Erythroblast (primary cell): Measurements from ENCODE around the gene SLC26A1.

ENCODE experiments used
- DNase-seq, 2 experiments: peaks; one replicate each; lab custom pipeline; 2025; lab: John Stamatoyannopoulos, UW
- GATA1 ChIP-seq: IDR thresholded peaks from 2 replicates; pipeline ENCODE4 v1.6.1; 2011; ENCODE audit warnings: low read depth, mild to moderate bottlenecking, control low read depth, low read length, moderate library complexity
- POLR2A ChIP-seq: IDR thresholded peaks from 2 replicates; pipeline ENCODE4 v1.6.1; 2011; ENCODE audit warnings: mild to moderate bottlenecking, low read length

Gene SLC26A1

GRCh38 chr4:954211-955020 is 38.8 kb downstream of the SLC26A1 start:
- TF ChIP-seq GATA1 (no peak), POLR2A (no peak)
- DNase-seq, result no peak

DNA sequence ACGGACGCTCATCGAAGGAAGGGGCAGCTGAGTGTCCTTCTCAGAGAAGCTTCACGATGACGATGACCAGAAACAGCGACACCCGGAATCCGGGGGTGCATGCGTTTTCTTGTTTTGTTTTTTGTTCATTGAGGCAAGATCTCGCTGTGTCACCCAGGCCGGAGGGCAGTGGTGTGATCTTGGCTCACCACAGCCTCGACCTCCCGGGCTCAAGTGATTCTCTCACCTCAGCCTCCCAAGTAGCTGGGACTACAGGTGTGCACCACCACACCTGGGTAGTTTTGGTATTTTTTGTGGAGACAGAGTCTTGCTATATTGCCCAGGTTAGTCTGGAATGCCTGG is 39.7 kb downstream of the SLC26A1 start:
- no peak for TF ChIP-seq POLR2A
- no peak for TF ChIP-seq GATA1
- DNase-seq, result no peak

- DNase-seq, result no peak
- TF ChIP-seq POLR2A (no peak), GATA1 (no peak)
Observed at GRCh38 chr4:952881-953573, 40.2 kb downstream of the SLC26A1 start.

DNA sequence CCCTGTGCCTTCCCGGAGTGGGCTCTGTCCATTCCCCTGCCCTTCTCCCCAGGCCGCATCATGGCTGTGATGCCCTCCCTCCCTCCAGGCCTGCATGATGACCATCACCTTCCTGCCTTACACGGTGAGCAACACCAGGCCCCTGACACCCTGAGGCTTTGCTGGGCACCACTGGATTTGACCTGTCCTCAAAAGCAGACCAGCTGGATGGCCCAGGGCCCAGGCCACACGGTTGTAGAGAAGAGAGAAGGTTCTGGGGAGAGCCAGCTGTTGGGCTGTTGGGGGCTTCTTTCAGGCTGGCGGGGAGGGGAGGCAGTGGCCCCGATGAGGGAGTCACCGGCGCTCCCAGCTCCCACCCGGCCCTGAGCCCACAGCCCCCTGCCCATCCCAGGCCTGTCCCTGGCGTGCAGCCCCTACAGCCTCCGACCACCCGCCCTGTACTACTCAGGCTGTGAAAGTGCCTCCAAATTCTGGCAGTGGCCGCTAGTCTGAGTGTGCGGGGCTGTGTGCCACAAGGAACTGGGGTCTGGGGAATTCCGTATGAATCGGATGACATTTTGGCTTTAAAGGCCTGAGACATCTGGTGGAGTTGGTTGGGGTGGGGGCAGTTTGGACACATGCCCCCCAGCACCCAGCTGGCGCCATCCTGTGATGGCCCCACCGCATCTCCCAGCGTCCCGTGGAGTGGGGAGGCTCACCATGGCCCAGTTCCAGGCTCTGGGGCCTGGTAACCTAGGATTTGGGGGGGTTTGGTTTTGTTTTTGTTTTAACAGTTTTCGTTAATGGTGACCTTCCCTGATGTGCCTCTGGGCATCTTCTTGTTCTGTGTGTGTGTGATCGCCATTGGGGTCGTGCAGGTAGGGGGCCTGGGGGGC is 41.4 kb downstream of the SLC26A1 start:
- TF ChIP-seq GATA1 (no peak), POLR2A (no peak)
- DNase-seq, result no peak

- DNase-seq, result no peak
- TF ChIP-seq GATA1, result no peak
- TF ChIP-seq POLR2A, result no peak
Observed at GRCh38 chr4:951186-951585, 42.0 kb downstream of the SLC26A1 start.

DNA sequence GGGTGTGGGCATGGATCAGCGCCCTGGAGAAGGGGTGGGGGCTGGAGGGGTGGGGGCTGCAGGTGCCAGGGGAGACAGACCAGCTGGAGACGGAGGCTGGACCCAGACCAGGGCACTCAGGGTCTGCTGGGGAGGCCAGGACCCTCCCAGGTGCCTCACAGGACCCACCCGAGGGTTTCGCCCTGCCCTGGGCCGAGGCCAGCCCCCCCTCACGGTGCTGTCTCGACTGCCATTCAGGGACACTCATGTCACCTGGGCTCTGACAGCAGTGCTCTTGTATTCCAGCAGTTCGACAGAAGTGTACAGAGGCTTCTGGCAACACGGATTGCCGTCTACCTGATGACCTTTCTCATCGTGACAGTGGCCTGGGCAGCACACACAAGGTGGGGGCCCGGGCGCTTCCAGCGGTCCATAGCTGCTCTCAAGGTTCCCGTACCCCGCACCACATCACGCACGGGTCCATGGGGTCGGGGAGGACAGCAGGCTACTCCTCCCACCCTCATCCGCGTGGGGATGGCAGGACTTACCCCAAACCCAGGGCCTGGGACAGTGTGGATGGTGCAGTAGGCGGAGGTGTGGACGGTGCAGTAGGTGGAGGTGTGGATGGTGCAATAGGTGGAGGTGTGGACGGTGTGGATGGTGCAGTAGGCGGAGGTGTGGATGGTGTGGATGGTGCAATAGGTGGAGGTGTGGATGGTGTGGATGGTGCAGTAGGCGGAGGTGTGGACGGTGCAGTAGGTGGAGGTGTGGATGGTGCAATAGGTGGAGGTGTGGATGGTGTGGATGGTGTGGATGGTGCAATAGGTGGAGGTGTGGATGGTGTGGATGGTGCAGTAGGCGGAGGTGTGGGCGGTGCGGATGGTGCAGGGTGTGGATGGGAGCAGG is 42.8 kb downstream of the SLC26A1 start:
- TF ChIP-seq POLR2A, result no peak
- TF ChIP-seq GATA1, result no peak
- DNase-seq, result no peak

DNA sequence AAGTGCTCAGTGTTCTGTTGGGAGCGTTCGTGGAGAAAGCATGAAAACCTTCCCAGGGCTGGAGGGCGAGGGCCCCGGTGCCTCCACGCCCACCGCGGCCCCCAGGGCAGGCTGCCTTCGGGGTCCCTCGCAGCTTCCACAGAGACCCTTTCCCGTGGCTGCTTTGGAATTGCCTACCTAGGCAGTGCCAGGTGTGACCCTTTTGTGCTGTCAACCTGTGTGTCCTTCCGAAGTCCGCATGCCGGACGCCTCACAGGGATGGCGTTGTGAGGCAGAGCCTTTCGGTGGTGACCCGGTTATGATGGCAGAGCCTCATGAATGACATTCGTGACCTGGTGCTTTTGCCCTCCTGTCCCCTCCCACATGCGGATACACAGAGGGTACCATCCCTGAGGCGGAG is 43.5 kb downstream of the SLC26A1 start:
- TF ChIP-seq GATA1 (no peak), POLR2A (no peak)
- no peak for DNase-seq

DNA sequence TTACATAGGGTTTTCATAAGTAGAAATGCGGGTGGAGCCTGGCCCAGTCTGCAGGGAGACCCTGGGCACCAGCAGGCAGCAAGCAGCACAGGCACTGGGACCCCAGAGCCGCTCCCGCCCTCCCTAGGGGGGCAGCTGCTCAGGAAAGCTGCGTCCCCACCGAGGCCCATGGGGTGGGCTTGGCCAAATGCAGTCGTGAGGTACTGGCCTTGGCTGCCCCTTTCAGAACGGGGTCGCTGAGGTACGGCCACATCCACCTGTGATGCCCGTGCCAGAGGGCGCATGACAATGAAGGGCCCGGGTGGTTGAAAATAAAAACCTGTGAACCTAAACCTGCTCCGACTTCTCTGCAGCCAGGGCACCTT is 44.3 kb downstream of the SLC26A1 start:
- TF ChIP-seq GATA1 (no peak), POLR2A (no peak)
- no peak for DNase-seq

DNA sequence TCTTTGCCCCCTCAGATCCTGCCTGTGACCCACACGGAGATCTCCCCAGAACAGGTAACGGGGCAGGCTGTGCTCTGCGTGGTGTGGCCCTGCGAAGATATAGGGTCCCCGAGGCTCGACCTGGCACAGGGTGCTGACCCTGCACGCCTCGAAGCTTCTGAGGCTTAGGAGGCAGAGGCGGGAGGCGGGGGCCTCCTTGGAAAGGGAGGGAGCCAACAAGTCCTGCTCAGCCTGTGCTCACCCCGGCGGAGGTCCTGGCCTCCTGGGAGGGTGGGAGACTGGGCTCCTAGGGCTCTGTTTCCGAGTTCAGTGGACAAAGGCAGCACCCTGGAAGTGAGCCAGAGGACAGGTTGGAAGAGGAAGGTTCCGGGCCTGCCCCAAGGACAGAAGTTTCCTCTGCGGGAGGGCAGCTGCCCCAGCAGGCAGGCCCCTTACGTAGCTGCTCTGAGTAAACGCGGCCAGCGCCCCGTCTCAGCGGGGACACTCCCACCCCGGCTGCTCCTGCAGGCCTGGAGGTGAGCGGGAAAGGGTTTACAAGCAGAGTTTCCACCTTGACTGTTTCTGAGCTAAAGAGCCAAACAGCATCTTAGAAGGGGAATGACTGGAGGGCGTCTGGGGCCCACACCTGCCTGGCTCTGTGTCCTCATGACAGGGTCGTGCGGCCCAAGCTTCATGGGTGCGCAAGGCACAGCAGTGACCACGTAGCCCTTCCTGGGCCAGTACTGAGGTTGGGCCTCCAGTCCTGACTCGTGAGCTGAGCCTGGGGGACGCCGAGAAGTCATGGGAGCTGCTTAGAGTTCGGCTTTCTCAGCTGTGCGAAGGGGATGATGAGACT is 44.9 kb downstream of the SLC26A1 start:
- no peak for DNase-seq
- no peak for TF ChIP-seq POLR2A

DNA sequence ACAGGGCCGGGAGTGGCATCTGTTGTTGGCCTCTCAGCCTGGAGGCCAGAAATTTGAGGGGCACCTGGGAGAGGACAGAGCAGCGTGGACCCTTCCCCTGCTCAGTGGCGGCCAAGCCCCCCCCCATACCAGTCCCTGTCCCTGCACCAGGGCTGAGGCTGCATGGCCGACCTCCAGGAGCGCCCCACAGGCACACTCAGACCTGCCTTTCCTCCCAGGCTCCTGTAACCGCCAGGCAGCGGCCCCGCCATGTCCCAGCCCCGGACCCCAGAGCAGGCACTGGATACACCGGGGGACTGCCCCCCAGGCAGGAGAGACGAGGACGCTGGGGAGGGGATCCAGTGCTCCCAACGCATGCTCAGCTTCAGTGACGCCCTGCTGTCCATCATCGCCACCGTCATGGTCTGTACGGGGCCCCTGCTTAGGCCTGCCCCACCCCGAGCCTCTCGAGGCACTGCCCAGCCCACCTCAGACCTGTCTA is 45.7 kb downstream of the SLC26A1 start:
- TF ChIP-seq GATA1, result no peak
- no peak for TF ChIP-seq POLR2A
- no peak for DNase-seq

- TF ChIP-seq POLR2A (no peak), GATA1 (no peak)
- no peak for DNase-seq
Observed at GRCh38 chr4:946517-947471, 46.4 kb downstream of the SLC26A1 start.

DNA sequence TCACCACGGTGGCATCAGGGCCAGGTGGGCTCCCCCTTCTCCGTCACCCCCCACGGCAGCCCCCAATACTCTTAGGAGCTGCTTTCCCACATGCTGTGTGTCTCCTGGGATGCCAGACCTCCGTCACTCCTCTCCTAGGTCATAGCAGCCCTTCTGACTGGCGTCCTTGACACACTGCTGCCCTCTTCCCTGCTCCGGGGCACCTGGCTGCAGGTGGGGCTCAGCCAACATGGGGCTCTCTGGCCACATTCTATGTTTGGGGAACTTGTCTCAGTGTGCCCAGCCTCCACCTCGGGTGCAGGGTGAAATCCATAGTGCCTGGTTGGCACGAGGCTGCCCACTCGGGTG is 47.1 kb downstream of the SLC26A1 start:
- no peak for DNase-seq
- TF ChIP-seq GATA1 (no peak), POLR2A (no peak)
